ENCODE data around the gene GLDC.

DNA sequence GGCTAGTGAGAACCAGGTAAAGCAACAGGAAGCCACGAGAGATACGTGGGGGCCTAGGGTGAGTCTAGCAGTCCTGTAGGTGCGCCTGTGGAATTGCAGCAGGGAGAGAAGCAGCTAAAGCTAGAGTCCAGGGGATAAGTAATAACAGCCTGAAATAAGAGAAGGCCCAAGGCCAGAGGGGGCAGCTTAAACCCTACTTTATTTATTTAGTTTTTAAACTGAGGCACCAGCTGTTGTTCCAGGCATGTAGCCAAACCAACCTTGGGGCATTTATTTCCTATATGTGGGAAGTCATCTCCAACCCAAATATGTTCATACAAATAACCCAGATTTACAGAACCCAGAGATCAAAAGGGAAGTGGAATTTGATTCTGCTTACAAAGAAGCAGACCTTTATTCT lies 93.5 kb downstream of the GLDC start:
- TF ChIP-seq, protein P1, sequence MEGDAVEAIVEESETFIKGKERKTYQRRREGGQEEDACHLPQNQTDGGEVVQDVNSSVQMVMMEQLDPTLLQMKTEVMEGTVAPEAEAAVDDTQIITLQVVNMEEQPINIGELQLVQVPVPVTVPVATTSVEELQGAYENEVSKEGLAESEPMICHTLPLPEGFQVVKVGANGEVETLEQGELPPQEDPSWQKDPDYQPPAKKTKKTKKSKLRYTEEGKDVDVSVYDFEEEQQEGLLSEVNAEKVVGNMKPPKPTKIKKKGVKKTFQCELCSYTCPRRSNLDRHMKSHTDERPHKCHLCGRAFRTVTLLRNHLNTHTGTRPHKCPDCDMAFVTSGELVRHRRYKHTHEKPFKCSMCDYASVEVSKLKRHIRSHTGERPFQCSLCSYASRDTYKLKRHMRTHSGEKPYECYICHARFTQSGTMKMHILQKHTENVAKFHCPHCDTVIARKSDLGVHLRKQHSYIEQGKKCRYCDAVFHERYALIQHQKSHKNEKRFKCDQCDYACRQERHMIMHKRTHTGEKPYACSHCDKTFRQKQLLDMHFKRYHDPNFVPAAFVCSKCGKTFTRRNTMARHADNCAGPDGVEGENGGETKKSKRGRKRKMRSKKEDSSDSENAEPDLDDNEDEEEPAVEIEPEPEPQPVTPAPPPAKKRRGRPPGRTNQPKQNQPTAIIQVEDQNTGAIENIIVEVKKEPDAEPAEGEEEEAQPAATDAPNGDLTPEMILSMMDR (IDR thresholded peaks at IDR 0.05): no peak
- no peak for TF ChIP-seq POLR2A (IDR thresholded peaks at IDR 0.05)

Measured in body of pancreas (tissue), 4 donors.